ENCODE data around the gene TEX261.

TEX261 gene

GRCh38 chr2:70981421-70981820 lies 13.3 kb downstream of the TEX261 start:
- no peak for DNase-seq

- no peak for DNase-seq
Measured at GRCh38 chr2:70979626-70980025, 15.0 kb downstream of the TEX261 start.

GRCh38 chr2:70979180-70979488 lies 15.5 kb downstream of the TEX261 start:
- no peak for DNase-seq

GRCh38 chr2:70978341-70979179 lies 16.1 kb downstream of the TEX261 start, which contains the start of gene ANKRD53:
TSS of gene ANKRD53 (plus strand) at chr2:70978630. CDS start at chr2:70978646, 16 bp downstream.
- DNase-seq: no peak

- no peak for DNase-seq
Measured at GRCh38 chr2:70977605-70978205, 17.0 kb downstream of the TEX261 start.

- no peak for DNase-seq
Measured at GRCh38 chr2:70975237-70975636, 19.4 kb downstream of the TEX261 start.

- no peak for DNase-seq
Measured at GRCh38 chr2:70974592-70974991, 20.1 kb downstream of the TEX261 start.

GRCh38 chr2:70967189-70967588 lies 27.5 kb downstream of the TEX261 start:
- no peak for DNase-seq

- no peak for DNase-seq
Measured at GRCh38 chr2:70966681-70967080, 28.0 kb downstream of the TEX261 start.

GRCh38 chr2:70965506-70965905 lies 29.2 kb downstream of the TEX261 start:
- no peak for DNase-seq

- DNase-seq: no peak
Measured at GRCh38 chr2:70964596-70965386, 29.9 kb downstream of the TEX261 start.

- no peak for DNase-seq
Measured at GRCh38 chr2:70964133-70964532, 30.5 kb downstream of the TEX261 start.

GRCh38 chr2:70962885-70963878 lies 31.5 kb downstream of the TEX261 start:
- no peak for DNase-seq

GRCh38 chr2:70962211-70962884 lies 32.3 kb downstream of the TEX261 start:
- no peak for DNase-seq

- DNase-seq: no peak
Measured at GRCh38 chr2:70961648-70961994, 33.1 kb downstream of the TEX261 start.

GRCh38 chr2:70960833-70961647 lies 33.6 kb downstream of the TEX261 start:
- DNase-seq: no peak

- no peak for DNase-seq
Measured at GRCh38 chr2:70959851-70960832, 34.5 kb downstream of the TEX261 start.

GRCh38 chr2:70959271-70959761 lies 35.4 kb downstream of the TEX261 start:
- no peak for DNase-seq

GRCh38 chr2:70958759-70959158 lies 35.9 kb downstream of the TEX261 start:
- no peak for DNase-seq

- no peak for DNase-seq
Measured at GRCh38 chr2:70957798-70958197, 36.9 kb downstream of the TEX261 start.
